Eye (tissue), 1 donor: Measurements from ENCODE around the gene EXOSC7.

Experiments used
- DNase-seq: peaks from one replicate; pipeline ENCODE4 v3.0.0-alpha.2; 2015

EXOSC7 gene

GRCh38 chr3:45056608-45057301 lies 80.7 kb downstream of the EXOSC7 start:
- no peak for DNase-seq

GRCh38 chr3:45057557-45057956 lies 81.5 kb downstream of the EXOSC7 start:
- DNase-seq, result no peak

- no peak for DNase-seq
Observed at GRCh38 chr3:45059132-45059531, 83.1 kb downstream of the EXOSC7 start.

DNA sequence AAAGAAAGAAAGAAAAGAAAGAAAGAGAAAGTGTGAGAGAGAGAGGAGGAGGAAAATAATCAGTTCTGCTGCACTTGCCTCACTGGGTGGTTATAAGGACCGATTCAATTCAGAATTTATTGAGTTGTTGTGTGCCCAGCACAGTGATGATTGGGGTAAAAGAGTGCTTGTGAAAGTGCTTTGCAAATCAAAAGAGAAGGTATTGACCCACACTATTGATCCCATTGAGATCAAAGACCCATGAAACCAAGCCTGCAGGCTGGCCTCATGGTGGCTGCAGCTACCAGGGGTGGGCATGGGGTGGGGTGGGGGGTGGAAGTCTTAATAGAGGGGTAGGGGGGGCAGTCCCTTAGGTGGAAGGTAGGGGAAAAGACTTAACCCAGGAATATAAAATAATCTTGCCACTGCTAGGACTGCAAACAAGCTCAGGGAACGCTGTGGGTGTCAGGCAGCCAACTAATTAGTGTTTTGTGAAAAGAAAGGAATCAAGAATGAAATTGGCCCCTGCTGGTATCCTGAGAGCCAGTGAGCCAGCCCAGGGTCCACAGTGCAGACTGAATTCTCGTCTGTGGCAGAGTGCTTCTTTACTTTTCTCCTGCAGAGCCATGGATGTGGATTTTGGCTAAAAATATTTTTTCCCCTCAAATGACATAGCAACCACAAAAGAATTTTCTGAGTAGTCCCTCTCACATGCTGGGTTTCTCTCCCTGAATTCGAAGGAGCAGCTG lies 84.3 kb downstream of the EXOSC7 start:
- DNase-seq, result peak; percentile 7
